Measurements from ENCODE around the gene TCP11X1.
"Not testable (repeated sequence)": the region's sequence is repeated elsewhere in the genome, so short reads cannot be mapped to it uniquely, and the experiment has no call there.

TCP11X1 gene

DNA sequence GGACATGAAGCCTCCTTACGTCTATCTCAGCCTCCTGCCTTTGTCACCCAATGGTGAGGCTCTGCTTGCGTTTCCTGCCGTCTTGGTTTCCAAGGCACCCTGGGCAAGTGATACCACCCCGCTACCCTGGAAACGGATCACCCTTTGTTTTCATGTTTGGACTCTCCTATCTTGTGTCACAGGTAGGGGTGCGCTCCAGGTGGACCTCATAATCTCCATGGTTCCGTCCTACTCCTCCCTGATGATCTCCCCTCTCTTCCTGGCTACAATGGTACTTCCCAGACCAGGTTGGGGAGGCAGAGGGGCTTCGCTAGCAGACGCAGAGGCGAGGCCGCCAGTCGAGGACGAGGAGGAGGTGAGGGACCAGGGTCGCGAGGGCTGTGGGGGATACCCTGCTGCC is at the start of gene TCP11X1:
Gene TCP11X1 (plus strand): TSS at position 316 of the 400 bp plus-strand sequence.
- in situ Hi-C loops (cut with MboI; ENCODE audit: low sequenced_read_pairs) = not testable (repeated sequence)

DNA sequence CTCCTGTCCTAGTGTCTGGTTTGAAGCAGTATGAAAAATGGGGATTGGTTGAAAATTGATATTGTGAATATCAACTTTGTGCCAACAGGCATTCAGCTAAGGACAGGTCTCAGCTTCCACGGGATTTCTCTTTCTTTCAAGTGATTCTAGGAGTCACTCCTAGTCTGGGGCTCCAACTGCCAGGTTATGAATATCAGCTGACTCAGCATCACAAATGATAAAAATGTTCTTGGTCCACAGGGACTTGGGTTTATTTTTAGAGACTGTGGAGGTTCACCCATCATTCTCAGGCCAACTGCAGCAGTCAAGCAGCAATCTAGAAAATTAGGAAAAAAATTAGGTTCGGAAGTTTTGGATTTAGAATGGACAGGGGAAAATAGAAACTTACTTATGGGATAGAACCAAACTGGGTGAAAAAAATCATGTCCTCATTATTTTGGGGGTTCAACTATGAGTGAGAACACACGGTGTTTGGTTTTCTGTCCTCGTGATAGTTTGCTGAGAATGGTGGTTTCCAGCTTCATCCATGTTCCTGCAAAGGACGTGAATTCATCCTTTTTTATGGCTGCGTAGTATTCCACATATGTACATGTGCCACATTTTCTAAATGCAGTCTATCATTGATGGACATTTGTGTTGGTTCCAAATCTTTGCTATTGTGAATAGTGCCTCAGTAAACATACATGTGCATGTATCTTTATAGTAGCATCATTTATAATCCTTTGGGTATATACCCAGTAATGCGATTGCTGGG is 29.0 kb upstream of the TCP11X1 start:
- in situ Hi-C loops (cut with MboI; ENCODE audit: low sequenced_read_pairs) = no loop called here

DNA sequence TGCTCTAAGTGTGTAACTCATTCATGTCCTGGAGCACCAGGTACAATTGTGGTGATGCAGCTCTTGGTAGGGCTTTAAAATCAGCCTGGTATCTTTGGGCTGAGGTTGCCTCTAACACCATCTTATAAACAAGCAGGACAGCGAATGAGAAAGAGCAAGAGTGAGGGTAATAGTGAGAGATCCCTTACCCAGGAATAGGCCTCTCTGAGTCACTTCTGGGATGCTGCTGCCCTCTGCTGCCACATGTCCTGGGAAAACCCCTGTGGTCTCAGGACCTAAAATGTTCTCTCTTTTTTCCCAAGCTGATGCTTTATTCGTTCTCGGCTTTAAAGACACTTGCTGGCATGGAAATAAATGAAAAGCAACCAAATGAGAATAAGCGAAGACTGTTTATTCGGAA is 7.2 kb upstream of the TCP11X1 start:
- in situ Hi-C loops (cut with MboI; ENCODE audit: low sequenced_read_pairs) = not testable (repeated sequence)

DNA sequence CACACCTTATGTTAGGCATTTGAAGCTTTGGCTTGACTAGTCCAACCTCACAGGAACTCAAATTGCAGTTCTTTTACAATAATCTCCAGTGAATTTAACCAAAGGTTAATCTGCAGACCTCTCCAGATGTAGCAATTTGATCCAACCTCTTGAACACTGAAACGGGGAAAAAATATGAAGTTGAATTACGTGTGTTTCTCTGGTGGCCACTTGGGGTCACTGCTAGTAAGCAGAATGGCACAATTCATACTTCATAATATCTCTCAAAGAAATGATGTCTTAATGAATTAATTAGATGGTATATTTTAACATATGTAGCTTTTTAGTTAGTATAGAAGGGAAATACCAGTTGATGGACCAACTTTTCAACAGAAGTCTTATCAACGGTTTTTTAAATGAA is 1.4 kb downstream of the TCP11X1 start:
- in situ Hi-C loops (cut with MboI; ENCODE audit: low sequenced_read_pairs) = not testable (repeated sequence)

GRCh38 chrX:102235678-102236077 is 20.6 kb downstream of the TCP11X1 start:
- in situ Hi-C loops (cut with MboI; ENCODE audit: low sequenced_read_pairs) = not testable (repeated sequence)

DNA sequence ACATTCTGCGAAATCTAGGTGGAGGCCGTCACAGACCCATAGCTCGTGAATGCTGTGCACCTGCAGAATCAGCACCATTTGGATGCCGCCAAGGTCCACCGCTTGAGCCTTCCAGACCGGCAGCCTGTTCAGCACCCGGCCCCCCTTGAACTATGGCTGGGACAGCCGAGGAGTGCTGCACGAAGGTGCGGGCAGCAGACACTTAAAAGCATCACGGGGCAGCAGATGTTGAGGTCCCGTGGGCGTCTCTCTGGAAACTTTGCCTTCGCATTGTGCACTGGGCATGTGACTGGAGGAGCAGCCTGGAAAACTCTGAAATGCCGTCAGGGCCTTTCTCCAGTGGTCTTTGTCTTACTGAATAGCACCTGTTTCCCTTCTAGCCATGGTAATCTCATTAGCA is 25.2 kb downstream of the TCP11X1 start:
- in situ Hi-C loops (cut with MboI; ENCODE audit: low sequenced_read_pairs) = not testable (repeated sequence)

DNA sequence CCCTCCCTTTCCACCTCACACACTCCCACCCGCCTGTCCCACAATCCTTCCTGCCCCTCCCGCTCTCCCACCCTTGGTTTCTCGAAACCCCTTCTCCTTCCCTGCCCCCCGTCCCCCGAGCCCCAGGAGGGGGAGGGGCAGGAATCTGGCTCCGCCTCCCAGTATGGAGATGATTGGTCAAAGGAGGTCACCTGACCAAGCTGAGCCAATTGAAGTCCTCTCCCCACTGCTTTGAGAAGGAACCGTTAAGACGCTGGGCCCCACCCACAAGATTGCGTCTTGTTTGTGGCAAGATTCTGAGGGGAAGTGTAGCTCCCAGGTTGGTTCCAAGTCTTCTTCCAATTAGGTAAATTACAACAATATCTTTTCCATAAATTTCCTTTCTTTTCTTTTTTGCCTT is 31.8 kb downstream of the TCP11X1 start, which contains the start of gene NXF2:
Gene NXF2 (plus strand): TSS at position 275 of the 400 bp plus-strand sequence. CDS start 59,912 bp downstream, outside the sequence.
- in situ Hi-C loops (cut with MboI; ENCODE audit: low sequenced_read_pairs) = not testable (repeated sequence)

DNA sequence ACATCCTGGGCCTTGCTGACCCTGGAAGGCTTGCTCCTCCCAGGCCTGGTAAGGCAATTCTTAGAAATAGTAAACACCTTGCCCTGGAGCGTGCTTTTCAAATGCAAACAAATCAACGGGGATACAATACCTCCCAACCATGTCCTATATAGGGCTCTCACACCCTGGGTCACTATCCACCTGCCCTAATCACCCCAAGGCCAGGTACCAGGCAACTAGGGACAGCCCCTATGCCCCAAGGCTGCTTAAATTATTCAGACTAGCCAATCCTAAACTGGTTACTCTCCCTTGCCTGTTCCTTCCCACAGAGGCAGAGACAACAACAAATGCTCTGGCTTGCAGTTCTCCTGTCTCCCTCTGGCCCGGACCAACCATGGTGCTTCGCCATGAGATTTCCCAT is 57.1 kb downstream of the TCP11X1 start:
- in situ Hi-C loops (cut with MboI; ENCODE audit: low sequenced_read_pairs) = not testable (repeated sequence)

Measured in HL-60/S4 (cell line).